NCI-H446 (cell line): ENCODE data around the gene TSEN34.
"Not testable (repeated sequence)": the region's sequence is repeated elsewhere in the genome, so short reads cannot be mapped to it uniquely, and the experiment has no call there.

Source experiments
- DNase-seq, 2 experiments: peaks; one replicate each; lab custom pipeline; 2025; lab: John Stamatoyannopoulos, UW

TSEN34 gene

GRCh38 chr19:54188215-54188871, 2.8 kb upstream of the TSEN34 start:
- DNase-seq, result no peak

GRCh38 chr19:54189145-54189734, 1.9 kb upstream of the TSEN34 start, which contains the start of gene MBOAT7:
MBOAT7 (minus strand) TSS chr19:54189580; CDS start chr19:54188508, 1,072 bp downstream.
- DNase-seq, result no peak

- DNase-seq, result peak; percentile 100
Observed at GRCh38 chr19:54189735-54190502, 1.2 kb upstream of the TSEN34 start.

GRCh38 chr19:54190503-54191010, 551 bp upstream of the TSEN34 start:
- DNase-seq, result peak; percentile 99 to 100

- no peak for DNase-seq
Observed at GRCh38 chr19:54191811-54192453, 824 bp downstream of the TSEN34 start.

GRCh38 chr19:54193011-54193410, 1.9 kb downstream of the TSEN34 start:
- DNase-seq, result no peak

GRCh38 chr19:54194463-54194862, 3.4 kb downstream of the TSEN34 start:
- not testable (repeated sequence) for DNase-seq

GRCh38 chr19:54196536-54196935, 5.4 kb downstream of the TSEN34 start:
- DNase-seq, result no peak

- DNase-seq, result no peak
Observed at GRCh38 chr19:54197121-54197520, 6.0 kb downstream of the TSEN34 start.

GRCh38 chr19:54199401-54199800, 8.3 kb downstream of the TSEN34 start:
- no peak for DNase-seq

GRCh38 chr19:54201172-54201701, 10.1 kb downstream of the TSEN34 start:
- no peak for DNase-seq

- no peak for DNase-seq
Observed at GRCh38 chr19:54201980-54202379, 10.9 kb downstream of the TSEN34 start.

GRCh38 chr19:54203151-54203611, 12.1 kb downstream of the TSEN34 start:
- no peak for DNase-seq

GRCh38 chr19:54204767-54205468, 13.8 kb downstream of the TSEN34 start:
- no peak for DNase-seq

- no peak for DNase-seq
Observed at GRCh38 chr19:54206030-54206830, 15.1 kb downstream of the TSEN34 start.

- DNase-seq, result no peak
Observed at GRCh38 chr19:54206831-54207177, 15.7 kb downstream of the TSEN34 start.

GRCh38 chr19:54207193-54207592, 16.1 kb downstream of the TSEN34 start:
- DNase-seq, result not testable (repeated sequence)

GRCh38 chr19:54207676-54207982, 16.5 kb downstream of the TSEN34 start:
- DNase-seq, result no peak

- no peak for DNase-seq
Observed at GRCh38 chr19:54207983-54208783, 17.1 kb downstream of the TSEN34 start.

- DNase-seq, result no peak
Observed at GRCh38 chr19:54208784-54209057, 17.6 kb downstream of the TSEN34 start.
